GM20000 (cell line): ENCODE measurements around the gene TNFAIP2.

Source experiments
- DNase-seq: peaks from one replicate; pipeline ENCODE4 v3.0.0; 2012; ENCODE audit warnings: low spot score
- TF ChIP-seq, protein P1 (sequence below): IDR thresholded peaks from 2 replicates; pipeline ENCODE4 v1.5.1; 2012; ENCODE audit warnings: mild to moderate bottlenecking, control low read depth; ENCODE audit errors: extremely low read depth, missing control alignments

TNFAIP2 gene

GRCh38 chr14:103128631-103129300 lies 5.5 kb downstream of the TNFAIP2 start:
- DNase-seq = no peak
- TF ChIP-seq, protein P1, sequence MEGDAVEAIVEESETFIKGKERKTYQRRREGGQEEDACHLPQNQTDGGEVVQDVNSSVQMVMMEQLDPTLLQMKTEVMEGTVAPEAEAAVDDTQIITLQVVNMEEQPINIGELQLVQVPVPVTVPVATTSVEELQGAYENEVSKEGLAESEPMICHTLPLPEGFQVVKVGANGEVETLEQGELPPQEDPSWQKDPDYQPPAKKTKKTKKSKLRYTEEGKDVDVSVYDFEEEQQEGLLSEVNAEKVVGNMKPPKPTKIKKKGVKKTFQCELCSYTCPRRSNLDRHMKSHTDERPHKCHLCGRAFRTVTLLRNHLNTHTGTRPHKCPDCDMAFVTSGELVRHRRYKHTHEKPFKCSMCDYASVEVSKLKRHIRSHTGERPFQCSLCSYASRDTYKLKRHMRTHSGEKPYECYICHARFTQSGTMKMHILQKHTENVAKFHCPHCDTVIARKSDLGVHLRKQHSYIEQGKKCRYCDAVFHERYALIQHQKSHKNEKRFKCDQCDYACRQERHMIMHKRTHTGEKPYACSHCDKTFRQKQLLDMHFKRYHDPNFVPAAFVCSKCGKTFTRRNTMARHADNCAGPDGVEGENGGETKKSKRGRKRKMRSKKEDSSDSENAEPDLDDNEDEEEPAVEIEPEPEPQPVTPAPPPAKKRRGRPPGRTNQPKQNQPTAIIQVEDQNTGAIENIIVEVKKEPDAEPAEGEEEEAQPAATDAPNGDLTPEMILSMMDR = no peak

DNA sequence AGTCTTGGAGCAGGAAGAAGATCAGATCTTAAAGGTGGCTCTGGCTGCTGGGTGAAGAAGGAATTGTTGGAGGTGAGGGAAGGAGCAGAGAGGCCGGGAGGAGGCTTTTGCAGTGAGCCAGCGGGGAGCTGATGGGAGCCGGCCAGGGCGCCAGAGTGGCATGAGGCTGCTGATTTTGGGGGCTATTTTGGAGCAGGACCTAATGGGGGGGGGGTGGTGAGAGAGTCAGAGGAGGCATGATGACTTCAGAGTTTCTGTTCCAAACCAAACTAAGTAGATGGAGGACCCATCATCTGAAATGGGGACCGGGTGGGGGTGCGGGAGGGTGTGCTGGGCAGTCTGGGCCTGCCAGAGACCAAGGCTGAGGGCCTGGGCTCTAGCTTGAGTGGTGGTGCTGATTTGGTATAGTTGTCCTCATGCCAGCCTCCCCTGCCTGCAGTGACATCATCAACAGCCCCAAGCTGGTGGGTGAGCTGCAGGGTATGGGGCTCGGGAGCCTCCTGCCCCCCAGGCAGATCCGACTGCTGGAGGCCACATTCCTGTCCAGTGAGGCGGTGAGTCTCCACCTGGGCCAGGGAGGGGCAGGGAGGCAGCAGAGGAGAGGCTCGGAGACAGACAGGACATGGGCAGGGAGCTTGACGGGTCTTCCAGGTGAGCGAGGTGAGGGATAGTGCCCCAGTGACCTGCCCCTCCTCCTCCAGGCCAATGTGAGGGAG lies 6.2 kb downstream of the TNFAIP2 start:
- TF ChIP-seq, protein P1 = no peak
- DNase-seq = no peak

GRCh38 chr14:103130017-103130764 lies 6.9 kb downstream of the TNFAIP2 start:
- TF ChIP-seq, protein P1 = no peak
- no peak for DNase-seq

GRCh38 chr14:103130965-103131364 lies 7.7 kb downstream of the TNFAIP2 start:
- no peak for DNase-seq
- TF ChIP-seq, protein P1 = no peak

DNA sequence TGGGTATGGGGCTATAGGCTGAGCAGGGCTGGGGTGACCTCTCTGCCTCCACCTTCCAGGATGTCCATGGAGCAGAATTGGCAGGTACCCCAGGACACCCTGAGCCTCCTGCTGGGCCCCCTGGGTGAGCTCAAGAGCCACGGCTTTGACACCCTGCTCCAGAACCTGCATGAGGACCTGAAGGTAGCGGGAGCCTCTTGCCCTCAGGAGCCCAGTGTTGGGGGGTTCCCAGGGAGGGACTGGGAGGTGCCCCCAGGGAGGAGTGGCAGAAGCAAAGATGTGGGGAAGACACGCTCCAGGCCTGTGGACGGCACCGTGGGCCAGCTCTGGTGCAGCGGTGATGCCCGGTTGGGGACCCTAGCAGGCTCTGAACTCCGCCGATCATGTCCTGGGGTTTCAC lies 8.3 kb downstream of the TNFAIP2 start:
- no peak for DNase-seq
- TF ChIP-seq, protein P1 = no peak

DNA sequence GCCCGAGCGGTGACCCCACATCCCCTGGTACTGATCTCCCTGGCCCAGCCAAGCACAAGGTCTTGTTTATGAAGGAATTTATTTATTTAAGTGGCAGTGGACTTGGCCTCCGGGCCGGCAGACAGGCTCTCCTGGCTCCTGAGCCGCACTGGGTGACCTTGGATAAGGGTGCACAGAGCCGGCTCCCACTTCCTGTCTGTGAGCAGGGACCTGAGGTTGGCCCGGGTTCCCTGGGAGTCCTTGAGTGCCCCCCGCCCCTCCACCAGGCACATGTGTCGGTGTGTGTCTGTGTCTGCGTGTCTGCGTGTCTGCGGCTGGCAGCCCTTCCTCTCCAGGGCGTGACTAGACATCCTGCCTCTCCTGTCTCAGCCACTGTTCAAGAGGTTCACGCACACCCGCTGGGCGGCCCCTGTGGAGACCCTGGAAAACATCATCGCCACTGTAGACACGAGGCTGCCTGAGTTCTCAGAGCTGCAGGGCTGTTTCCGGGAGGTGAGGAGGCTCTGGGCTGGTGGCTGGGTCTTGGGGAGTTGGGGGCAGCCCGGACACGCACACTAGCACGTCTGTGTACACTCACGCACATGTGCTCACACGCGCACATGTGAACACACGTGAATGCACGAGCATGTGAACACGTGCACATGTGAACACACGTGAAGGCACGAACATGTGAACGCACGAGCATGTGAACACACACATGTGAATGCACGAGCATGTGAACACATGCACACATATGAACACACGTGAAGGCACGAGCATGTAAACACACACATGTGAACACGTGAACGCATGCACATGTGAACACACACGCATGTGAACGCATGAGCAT lies 9.3 kb downstream of the TNFAIP2 start:
- TF ChIP-seq, protein P1 = no peak
- no peak for DNase-seq
